ENCODE data around the gene IMMP2L.

The IMMP2L gene

GRCh38 chr7:110861163-110861562 is 701.1 kb downstream of the IMMP2L start:
- no peak for DNase-seq
- peaks cover 3% of the 10 kb centered on the region for H3K9me3 Mint-ChIP-seq
- H3K27ac Mint-ChIP-seq, result no peak overlapping the region
- H3K4me3 Mint-ChIP-seq, result no peak overlapping the region
- peaks cover 3% of the 10 kb centered on the region for H3K27me3 Mint-ChIP-seq (ENCODE audit: low read depth, poor library complexity)
- H3K4me1 Mint-ChIP-seq, result peaks cover 4% of the 10 kb centered on the region
- no peak for TF ChIP-seq CTCF (IDR thresholded peaks at IDR 0.05)
- H3K36me3 Mint-ChIP-seq (ENCODE audit: low read depth), result no peaks in the 10 kb centered on the region

- Mint-ChIP-seq H3K36me3 (ENCODE audit: low read depth) (no peaks in the 10 kb centered on the region), H3K27ac (no peak overlapping the region), H3K4me3 (no peak overlapping the region), H3K4me1 (no peaks in the 10 kb centered on the region), H3K9me3 (no peaks in the 10 kb centered on the region), H3K27me3 (ENCODE audit: low read depth, poor library complexity) (no peaks in the 10 kb centered on the region)
- no peak for DNase-seq
- no peak for TF ChIP-seq CTCF (IDR thresholded peaks at IDR 0.05)
These were observed 705.2 kb downstream of the IMMP2L start for GRCh38 chr7:110857106-110857505.

GRCh38 chr7:110856704-110857103 is 705.6 kb downstream of the IMMP2L start:
- H3K36me3 Mint-ChIP-seq (ENCODE audit: low read depth), result no peaks in the 10 kb centered on the region
- H3K4me3 Mint-ChIP-seq, result no peak overlapping the region
- no peaks in the 10 kb centered on the region for H3K9me3 Mint-ChIP-seq
- no peaks in the 10 kb centered on the region for H3K27me3 Mint-ChIP-seq (ENCODE audit: low read depth, poor library complexity)
- TF ChIP-seq CTCF (IDR thresholded peaks at IDR 0.05), result no peak
- H3K27ac Mint-ChIP-seq, result no peak overlapping the region
- H3K4me1 Mint-ChIP-seq, result no peaks in the 10 kb centered on the region
- DNase-seq, result no peak

- Mint-ChIP-seq H3K4me3 (no peak overlapping the region), H3K4me1 (no peaks in the 10 kb centered on the region), H3K27me3 (ENCODE audit: low read depth, poor library complexity) (no peaks in the 10 kb centered on the region), H3K9me3 (no peaks in the 10 kb centered on the region), H3K27ac (no peak overlapping the region), H3K36me3 (ENCODE audit: low read depth) (no peaks in the 10 kb centered on the region)
- DNase-seq, result no peak
- TF ChIP-seq CTCF (IDR thresholded peaks at IDR 0.05), result no peak
These were observed 707.6 kb downstream of the IMMP2L start for GRCh38 chr7:110854651-110855050.

- Mint-ChIP-seq H3K27ac (no peak overlapping the region), H3K4me1 (no peaks in the 10 kb centered on the region), H3K9me3 (no peaks in the 10 kb centered on the region), H3K27me3 (ENCODE audit: low read depth, poor library complexity) (no peaks in the 10 kb centered on the region), H3K4me3 (no peak overlapping the region), H3K36me3 (ENCODE audit: low read depth) (no peaks in the 10 kb centered on the region)
- no peak for DNase-seq
- TF ChIP-seq CTCF (IDR thresholded peaks at IDR 0.05), result no peak
These were observed 708.1 kb downstream of the IMMP2L start for GRCh38 chr7:110854166-110854565.

- no peak for TF ChIP-seq CTCF (IDR thresholded peaks at IDR 0.05)
- Mint-ChIP-seq H3K4me1 (no peaks in the 10 kb centered on the region), H3K27ac (no peak overlapping the region), H3K9me3 (peaks cover 7% of the 10 kb centered on the region), H3K27me3 (ENCODE audit: low read depth, poor library complexity) (no peaks in the 10 kb centered on the region), H3K36me3 (ENCODE audit: low read depth) (no peaks in the 10 kb centered on the region), H3K4me3 (no peak overlapping the region)
- no peak for DNase-seq
These were observed 709.0 kb downstream of the IMMP2L start for GRCh38 chr7:110853263-110853662.

Measured in nephron progenitor cell (in vitro differentiated cells).